PC-3 (cell line): ENCODE measurements around the gene ABCA2. TPM values are rescaled to one million over a fixed set of nuclear protein-coding genes. Genes with fewer than 3 reads are reported as not detected.

Source experiments
- ATAC-seq: fragments of 200-7000 bp; cut with Tn5 transposase; 2 replicates; pipeline ENCODE4 v1.9.1; 2020; ENCODE audit warnings: mild to moderate bottlenecking, moderate library complexity
- BruUV-seq: library from RNA; stranded (reverse); fragments of 400-500 nt; replicated peaks from 2 replicates; lab custom pipeline; 2021; lab: Mats Ljungman, UMichigan
- CTCF ChIA-PET: fragments of 300-600 bp; sonication (Branson Sonifier 250); formaldehyde crosslinking; loops from one replicate; lab custom pipeline; 2022; ENCODE audit warnings: antibody characterized with exemption; lab: Charles Lee
- POLR2A ChIA-PET: fragments of 300-600 bp; sonication (Branson Sonifier 250); formaldehyde crosslinking; loops from one replicate; lab custom pipeline; 2022; ENCODE audit warnings: antibody characterized with exemption; ENCODE audit not compliant: unreplicated experiment; lab: Charles Lee
- DNase-seq: peaks from one replicate; pipeline ENCODE4 v3.0.0-alpha.2; 2015
- H2AFZ ChIP-seq: fragments of 300-600 bp; sonication (generic); 2 replicates; pipeline ENCODE4 v1.6.0; 2016; ENCODE audit warnings: antibody characterized with exemption, low read length
- H3F3A ChIP-seq: fragments of 300-600 bp; sonication (generic); one replicate; pipeline ENCODE4 v1.6.0; 2017; ENCODE audit warnings: antibody characterized with exemption, low read length, control low read depth, mild to moderate bottlenecking; ENCODE audit not compliant: unreplicated experiment
- H3K27ac ChIP-seq: fragments of 300-600 bp; sonication (generic); 2 replicates; pipeline ENCODE4 v1.5.1; 2016; ENCODE audit warnings: mild to moderate bottlenecking, low read length
- H3K27me3 ChIP-seq: fragments of 300-600 bp; sonication (generic); 2 replicates; pipeline ENCODE4 v1.6.1; 2016; ENCODE audit warnings: low read length, mixed read lengths
- H3K36me3 ChIP-seq: fragments of 300-600 bp; sonication (generic); 2 replicates; pipeline ENCODE4 v1.6.1; 2016; ENCODE audit warnings: low read depth, mixed run types, low read length, mixed read lengths
- H3K4me1 ChIP-seq: fragments of 300-600 bp; sonication (generic); 2 replicates; pipeline ENCODE4 v1.5.1; 2016; ENCODE audit warnings: low read length; ENCODE audit not compliant: insufficient read depth
- H3K4me2 ChIP-seq: fragments of 300-600 bp; sonication (generic); 2 replicates; pipeline ENCODE4 v1.6.0; 2016; ENCODE audit warnings: low read length
- H3K4me3 ChIP-seq: fragments of 300-600 bp; sonication (generic); 2 replicates; pipeline ENCODE4 v1.5.1; 2016; ENCODE audit warnings: mild to moderate bottlenecking, low read length, mixed read lengths
- H3K79me2 ChIP-seq: fragments of 300-600 bp; sonication (generic); 2 replicates; pipeline ENCODE4 v1.6.1; 2017; ENCODE audit warnings: low read length, mixed read lengths
- H3K9ac ChIP-seq: fragments of 300-600 bp; sonication (generic); 2 replicates; pipeline ENCODE4 v1.6.0; 2016; ENCODE audit warnings: mild to moderate bottlenecking, low read length
- H3K9me2 ChIP-seq: fragments of 300-600 bp; sonication (generic); replicated peaks from 2 replicates; pipeline ENCODE4 v1.6.1; 2016; ENCODE audit warnings: mixed run types, low read length, mixed read lengths
- H3K9me3 ChIP-seq: fragments of 300-600 bp; sonication (generic); 2 replicates; pipeline ENCODE4 v1.6.1; 2016; ENCODE audit warnings: low read length, mixed read lengths
- H4K20me1 ChIP-seq: fragments of 300-600 bp; sonication (generic); 2 replicates; pipeline ENCODE4 v1.6.1; 2016; ENCODE audit warnings: low read length, mixed read lengths
- EZH2 ChIP-seq: fragments of 300-600 bp; sonication (generic); IDR thresholded peaks from one replicate; pipeline ENCODE4 v1.6.1; 2017; ENCODE audit warnings: antibody characterized with exemption, mild to moderate bottlenecking, low read length; ENCODE audit not compliant: unreplicated experiment
- EZH2phosphoT487 ChIP-seq: fragments of 300-600 bp; sonication (generic); IDR thresholded peaks from 2 replicates; pipeline ENCODE4 v1.6.1; 2018; ENCODE audit warnings: mild to moderate bottlenecking, antibody characterized with exemption, low read length, borderline replicate concordance
- intact Hi-C: fragments of 100-400 bp; cut with micrococcal nuclease; formaldehyde crosslinking; loops from 2 replicates; pipeline ENCODE4 v1.9.0; 2023
- total RNA-seq: library from RNA; depleted of rRNA; stranded (reverse); fragments of >200 nt; gene quantifications from 2 replicates; pipeline ENCODE4 v1.2.3, GENCODE V29; 2014
- TF ChIP-seq, protein P1 (sequence below): fragments of 300-600 bp; sonication (generic); conservative IDR thresholded peaks from 2 replicates; pipeline ENCODE4 v1.5.1; 2017; ENCODE audit warnings: antibody characterized with exemption, low read depth, mild to moderate bottlenecking, low read length

Gene ABCA2
- total RNA-seq, 1 experiment from 2014 or later = 31.5 TPM

DNA sequence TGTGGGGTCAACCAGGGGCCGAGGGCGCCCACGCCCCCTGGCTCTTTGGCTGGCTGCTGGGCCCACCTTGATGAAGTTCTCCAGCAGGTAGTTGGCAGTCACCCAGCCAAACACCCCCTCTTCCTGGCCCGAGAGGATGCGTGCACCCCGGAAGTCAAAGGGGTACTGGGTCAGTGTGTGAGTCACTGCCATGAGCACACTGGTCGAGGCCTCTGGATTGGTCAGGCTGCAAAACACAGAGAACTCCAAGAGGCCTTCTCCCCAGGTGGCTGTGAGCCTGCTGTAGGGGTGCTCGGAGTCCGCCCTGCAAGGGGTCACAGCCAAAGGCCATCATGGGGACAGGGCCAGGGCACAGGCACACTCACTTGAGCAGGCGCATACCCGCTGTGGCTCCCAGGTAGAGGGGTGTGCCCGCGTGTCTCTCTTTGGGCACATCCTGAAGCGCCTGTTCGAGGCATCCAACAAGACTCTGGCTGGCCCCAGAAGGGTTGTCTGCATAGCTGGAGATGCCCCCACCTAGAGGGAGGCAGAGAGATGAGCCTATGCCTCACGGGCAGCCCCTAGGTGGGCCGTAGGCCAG is 23.2 kb upstream of the ABCA2 start:
- DNase-seq = no peak
- H3F3A ChIP-seq = no peaks in the 10 kb centered on the region
- no peak for ATAC-seq
- intact Hi-C loops = no loop called here
- H3K27me3 ChIP-seq = no peaks in the 10 kb centered on the region
- H3K9me2 ChIP-seq = no peaks in the 10 kb centered on the region
- no peaks in the 10 kb centered on the region for H3K9me3 ChIP-seq
- no TSS peak for BruUV-seq
- H3K9ac ChIP-seq = no peak overlapping the region
- CTCF ChIA-PET = no interaction called here
- H3K79me2 ChIP-seq = no peaks in the 10 kb centered on the region
- H3K4me2 ChIP-seq = no peak overlapping the region
- H3K36me3 ChIP-seq = no peaks in the 10 kb centered on the region
- no peak overlapping the region for H3K27ac ChIP-seq
- peaks cover 15% of the 10 kb centered on the region for H3K4me1 ChIP-seq
- TF ChIP-seq, protein P1, sequence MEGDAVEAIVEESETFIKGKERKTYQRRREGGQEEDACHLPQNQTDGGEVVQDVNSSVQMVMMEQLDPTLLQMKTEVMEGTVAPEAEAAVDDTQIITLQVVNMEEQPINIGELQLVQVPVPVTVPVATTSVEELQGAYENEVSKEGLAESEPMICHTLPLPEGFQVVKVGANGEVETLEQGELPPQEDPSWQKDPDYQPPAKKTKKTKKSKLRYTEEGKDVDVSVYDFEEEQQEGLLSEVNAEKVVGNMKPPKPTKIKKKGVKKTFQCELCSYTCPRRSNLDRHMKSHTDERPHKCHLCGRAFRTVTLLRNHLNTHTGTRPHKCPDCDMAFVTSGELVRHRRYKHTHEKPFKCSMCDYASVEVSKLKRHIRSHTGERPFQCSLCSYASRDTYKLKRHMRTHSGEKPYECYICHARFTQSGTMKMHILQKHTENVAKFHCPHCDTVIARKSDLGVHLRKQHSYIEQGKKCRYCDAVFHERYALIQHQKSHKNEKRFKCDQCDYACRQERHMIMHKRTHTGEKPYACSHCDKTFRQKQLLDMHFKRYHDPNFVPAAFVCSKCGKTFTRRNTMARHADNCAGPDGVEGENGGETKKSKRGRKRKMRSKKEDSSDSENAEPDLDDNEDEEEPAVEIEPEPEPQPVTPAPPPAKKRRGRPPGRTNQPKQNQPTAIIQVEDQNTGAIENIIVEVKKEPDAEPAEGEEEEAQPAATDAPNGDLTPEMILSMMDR = no peak
- TF ChIP-seq EZH2phosphoT487 (no peak), EZH2 (no peak)
- no peak overlapping the region for H3K4me3 ChIP-seq
- H2AFZ ChIP-seq = no peak overlapping the region
- no peaks in the 10 kb centered on the region for H4K20me1 ChIP-seq
- POLR2A ChIA-PET = no interaction called here

DNA sequence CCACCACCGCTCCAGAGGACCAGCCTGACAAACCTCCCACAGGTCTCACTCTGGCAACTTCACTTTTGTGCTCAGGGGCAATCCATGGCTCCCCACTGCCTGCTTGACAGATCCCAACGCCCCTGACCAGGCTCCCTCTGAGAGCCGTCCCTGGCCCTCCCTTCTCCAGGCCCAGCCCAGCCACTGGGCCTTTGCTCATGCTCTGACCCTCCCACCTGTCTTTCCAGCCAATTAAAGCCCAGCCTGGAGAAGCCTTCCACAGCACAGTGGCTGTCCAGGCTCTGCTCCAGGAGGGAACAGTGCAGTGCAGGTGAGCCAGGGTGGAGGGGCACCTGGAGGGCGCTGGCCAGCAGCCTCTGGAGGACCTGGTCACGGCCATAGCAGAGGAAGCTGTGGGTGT is 22.5 kb upstream of the ABCA2 start:
- DNase-seq = no peak
- BruUV-seq = no TSS peak
- H3K27me3 ChIP-seq = no peaks in the 10 kb centered on the region
- ATAC-seq = no peak
- H3K36me3 ChIP-seq = no peaks in the 10 kb centered on the region
- intact Hi-C loops = no loop called here
- H3K4me3 ChIP-seq = no peak overlapping the region
- no peaks in the 10 kb centered on the region for H3K9me2 ChIP-seq
- no peaks in the 10 kb centered on the region for H3K79me2 ChIP-seq
- H3K9ac ChIP-seq = no peak overlapping the region
- H3K27ac ChIP-seq = no peak overlapping the region
- peaks cover 14% of the 10 kb centered on the region for H3K4me1 ChIP-seq
- ChIA-PET POLR2A (no interaction called here), CTCF (no interaction called here)
- no peaks in the 10 kb centered on the region for H3F3A ChIP-seq
- no peaks in the 10 kb centered on the region for H4K20me1 ChIP-seq
- H2AFZ ChIP-seq = no peak overlapping the region
- H3K4me2 ChIP-seq = no peak overlapping the region
- no peaks in the 10 kb centered on the region for H3K9me3 ChIP-seq
- TF ChIP-seq, protein P1 = no peak
- TF ChIP-seq EZH2phosphoT487 = no peak
- TF ChIP-seq EZH2 = no peak
